Endodermal cell (in vitro differentiated cells): ENCODE results near the gene IL22RA1. TPM values are rescaled to one million over a fixed set of nuclear protein-coding genes. Genes with fewer than 3 reads are reported as not detected.

ENCODE experiments used
- DNase-seq: peaks from one replicate; pipeline ENCODE4 v3.0.0-alpha.2; 2017
- H3K27ac ChIP-seq: 2 replicates; pipeline ENCODE4 v1.5.1; 2013; ENCODE audit warnings: mild to moderate bottlenecking, low read depth, low read length, moderate library complexity
- H3K27me3 ChIP-seq: 2 replicates; pipeline ENCODE4 v1.6.1; 2013; ENCODE audit warnings: mild to moderate bottlenecking, low read length, moderate library complexity; ENCODE audit not compliant: insufficient read depth, control insufficient read depth, poor library complexity, severe bottlenecking
- H3K36me3 ChIP-seq: 2 replicates; pipeline ENCODE4 v1.7.0; 2013; ENCODE audit warnings: mild to moderate bottlenecking, low read length, moderate library complexity; ENCODE audit not compliant: control insufficient read depth, insufficient read depth
- H3K4me1 ChIP-seq: one replicate; pipeline ENCODE4 v1.7.0; 2013; ENCODE audit warnings: low read length; ENCODE audit not compliant: control insufficient read depth, insufficient read depth
- H3K4me3 ChIP-seq: 2 replicates; pipeline ENCODE4 v1.5.1; 2013; ENCODE audit warnings: mild to moderate bottlenecking, low read length, moderate library complexity
- H3K9ac ChIP-seq: 2 replicates; pipeline ENCODE4 v1.6.1; 2013; ENCODE audit warnings: mild to moderate bottlenecking, low read length, moderate library complexity; ENCODE audit not compliant: poor library complexity, severe bottlenecking; ENCODE audit errors: extremely low read depth
- H3K9me3 ChIP-seq: 2 replicates; pipeline ENCODE4 v1.6.1; 2013; ENCODE audit warnings: mild to moderate bottlenecking, low read length, moderate library complexity; ENCODE audit not compliant: control insufficient read depth
- H3K27ac Mint-ChIP-seq: 2 replicates; pipeline ENCODE4 v1.8.0; 2020; ENCODE audit warnings: mixed read lengths
- H3K27me3 Mint-ChIP-seq: 2 replicates; pipeline ENCODE4 v1.8.0; 2021; ENCODE audit warnings: mild to moderate bottlenecking, mixed read lengths; ENCODE audit not compliant: insufficient read depth
- H3K36me3 Mint-ChIP-seq: 2 replicates; pipeline ENCODE4 v1.8.0; 2020; ENCODE audit warnings: low read depth, mixed read lengths
- H3K4me1 Mint-ChIP-seq: 2 replicates; pipeline ENCODE4 v1.8.0; 2020; ENCODE audit warnings: mixed read lengths
- H3K4me3 Mint-ChIP-seq: 2 replicates; pipeline ENCODE4 v1.8.0; 2020; ENCODE audit warnings: mild to moderate bottlenecking, moderate library complexity, mixed read lengths
- H3K9me3 Mint-ChIP-seq: 2 replicates; pipeline ENCODE4 v1.8.0; 2020; ENCODE audit warnings: mild to moderate bottlenecking, mixed read lengths
- WGBS, 2 experiments: methylation state at CpG; one replicate each; pipeline versions ENCODE4 v1.1.5 to v1.1.7; 2013; ENCODE audit warnings: missing lambda C conversion rate in 2 of 2, mixed read lengths in 1 of 2; ENCODE audit not compliant: insufficient coverage in 1 of 2, insufficient read length in 1 of 2; 5-methylcytosine and 5-hydroxymethylcytosine counted together
- total RNA-seq, 2 donors: library from RNA; stranded (reverse); fragmentation: NEBNext Ultra II Directional in 1 of 2; extraction: Animal tissue kit (Norgen Biotek cat#: 25700) in 1 of 2; gene quantifications; 2 replicates in 1 of 2; 3 replicates in 1 of 2; pipeline ENCODE4 v1.2.1, GENCODE V29; 2021
- TF ChIP-seq, protein P1 (sequence below): fragments of 200-600 bp; sonication (generic); conservative IDR thresholded peaks from 2 replicates; pipeline ENCODE4 v1.5.0; 2021; ENCODE audit warnings: antibody characterized with exemption, mild to moderate bottlenecking

IL22RA1 gene
- total RNA-seq, 2 donors from 2014 or later: not detected

DNA sequence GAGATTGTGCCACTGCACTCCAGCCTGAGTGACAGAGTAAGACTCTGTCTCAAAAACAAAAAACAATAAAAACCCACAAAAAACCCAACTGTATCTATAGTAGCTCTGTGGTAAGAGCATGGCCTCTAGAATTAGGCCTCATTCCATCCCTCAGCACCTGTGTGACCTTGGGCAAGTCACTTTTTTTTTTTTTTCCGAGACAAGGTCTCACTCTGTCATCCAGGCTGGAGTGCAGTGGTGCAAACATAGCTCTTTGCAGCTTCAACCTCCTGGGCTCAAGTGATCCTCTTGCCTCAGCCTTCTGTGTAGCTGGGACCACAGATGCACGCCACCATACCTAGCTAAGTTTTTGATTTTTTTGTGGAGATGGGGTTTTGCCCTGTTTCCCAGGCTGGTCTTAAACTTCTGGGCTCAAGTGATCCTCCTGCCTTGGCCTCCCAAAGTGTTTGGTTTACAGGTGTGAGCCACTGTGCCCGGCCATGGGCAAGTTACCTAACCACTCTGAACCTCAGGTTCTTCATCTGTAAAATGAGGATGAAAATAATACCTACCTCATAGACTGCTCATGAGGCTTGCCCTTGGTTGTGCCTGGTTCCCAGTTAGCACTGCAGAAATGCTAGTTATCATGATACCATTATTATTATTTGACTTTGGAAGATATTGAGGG lies 15.7 kb downstream of the IL22RA1 start:
- Histone ChIP-seq H3K36me3 (no peaks in the 10 kb centered on the region), H3K4me1 (no peaks in the 10 kb centered on the region), H3K27me3 (no peaks in the 10 kb centered on the region), H3K27ac (no peak overlapping the region), H3K4me3 (no peak overlapping the region), H3K9ac (no peak overlapping the region), H3K9me3 (peaks cover 6% of the 10 kb centered on the region)
- 86 to 89% methylated on average over 2 to 3 of the region's 3 CpGs for WGBS, 2 experiments
- Mint-ChIP-seq H3K27ac (no peak overlapping the region), H3K4me1 (peaks cover 7% of the 10 kb centered on the region), H3K9me3 (no peaks in the 10 kb centered on the region), H3K36me3 (no peaks in the 10 kb centered on the region), H3K27me3 (no peaks in the 10 kb centered on the region), H3K4me3 (no peak overlapping the region)
- TF ChIP-seq, protein P1, sequence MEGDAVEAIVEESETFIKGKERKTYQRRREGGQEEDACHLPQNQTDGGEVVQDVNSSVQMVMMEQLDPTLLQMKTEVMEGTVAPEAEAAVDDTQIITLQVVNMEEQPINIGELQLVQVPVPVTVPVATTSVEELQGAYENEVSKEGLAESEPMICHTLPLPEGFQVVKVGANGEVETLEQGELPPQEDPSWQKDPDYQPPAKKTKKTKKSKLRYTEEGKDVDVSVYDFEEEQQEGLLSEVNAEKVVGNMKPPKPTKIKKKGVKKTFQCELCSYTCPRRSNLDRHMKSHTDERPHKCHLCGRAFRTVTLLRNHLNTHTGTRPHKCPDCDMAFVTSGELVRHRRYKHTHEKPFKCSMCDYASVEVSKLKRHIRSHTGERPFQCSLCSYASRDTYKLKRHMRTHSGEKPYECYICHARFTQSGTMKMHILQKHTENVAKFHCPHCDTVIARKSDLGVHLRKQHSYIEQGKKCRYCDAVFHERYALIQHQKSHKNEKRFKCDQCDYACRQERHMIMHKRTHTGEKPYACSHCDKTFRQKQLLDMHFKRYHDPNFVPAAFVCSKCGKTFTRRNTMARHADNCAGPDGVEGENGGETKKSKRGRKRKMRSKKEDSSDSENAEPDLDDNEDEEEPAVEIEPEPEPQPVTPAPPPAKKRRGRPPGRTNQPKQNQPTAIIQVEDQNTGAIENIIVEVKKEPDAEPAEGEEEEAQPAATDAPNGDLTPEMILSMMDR: no peak
- no peak for DNase-seq

DNA sequence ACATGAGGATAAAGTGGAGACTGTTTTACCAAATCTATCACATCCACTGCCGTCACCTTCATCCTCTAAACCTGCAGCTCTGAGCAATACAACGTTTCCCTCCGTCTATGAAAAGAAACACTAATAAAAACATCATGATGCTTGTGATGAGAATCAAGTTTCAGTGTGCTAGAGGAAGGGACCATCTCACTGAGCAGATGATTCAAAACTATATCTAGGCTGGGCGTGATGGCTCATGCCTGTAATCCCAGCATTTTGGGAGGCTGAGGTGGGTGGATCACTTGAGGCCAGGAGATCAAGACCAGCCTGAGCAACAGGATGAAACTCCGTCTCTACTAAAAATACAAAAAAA lies 16.3 kb downstream of the IL22RA1 start:
- Mint-ChIP-seq H3K27ac (no peak overlapping the region), H3K27me3 (no peaks in the 10 kb centered on the region), H3K4me1 (peaks cover 7% of the 10 kb centered on the region), H3K9me3 (no peaks in the 10 kb centered on the region), H3K4me3 (no peak overlapping the region), H3K36me3 (no peaks in the 10 kb centered on the region)
- Histone ChIP-seq H3K27ac (no peak overlapping the region), H3K4me3 (no peak overlapping the region), H3K9ac (no peak overlapping the region), H3K36me3 (no peaks in the 10 kb centered on the region), H3K9me3 (peaks cover 6% of the 10 kb centered on the region), H3K27me3 (no peaks in the 10 kb centered on the region), H3K4me1 (no peaks in the 10 kb centered on the region)
- DNase-seq: no peak
- WGBS, 2 experiments: 80 to 98% methylated on average over 1 to 4 of the region's 5 CpGs
- TF ChIP-seq, protein P1: no peak

DNA sequence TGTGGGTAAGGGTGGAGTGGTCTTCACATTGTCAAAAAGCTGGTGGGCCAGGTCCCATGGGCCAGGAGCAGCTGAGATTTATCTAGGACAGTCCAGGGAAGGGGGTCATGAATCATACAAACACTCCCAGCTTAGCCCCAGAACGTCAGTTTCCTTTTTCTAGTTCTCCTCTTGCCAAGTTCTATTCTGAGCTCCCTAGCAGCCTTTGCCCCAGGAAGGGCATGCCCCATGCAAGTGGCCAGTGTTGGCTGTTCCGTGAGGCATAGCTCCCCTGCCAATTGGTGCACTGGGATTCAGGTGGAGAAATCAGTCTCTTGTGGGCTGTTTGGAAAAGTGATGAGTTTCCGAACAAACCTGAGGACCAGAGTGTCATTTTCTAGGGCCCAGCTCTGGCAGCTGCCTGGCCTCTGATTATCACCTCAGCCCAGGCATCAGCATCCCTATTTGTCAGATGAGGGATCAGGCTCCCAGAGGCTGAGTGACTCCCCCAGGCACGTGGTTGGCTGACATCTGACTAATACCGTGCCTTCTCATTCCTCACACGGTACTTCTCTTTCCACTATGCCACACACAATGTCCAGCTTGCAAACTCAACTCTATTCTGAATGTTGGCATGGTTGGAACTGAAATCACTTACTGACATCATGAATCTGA lies 16.8 kb downstream of the IL22RA1 start:
- Mint-ChIP-seq H3K27ac (no peak overlapping the region), H3K4me3 (no peak overlapping the region), H3K4me1 (peaks cover 7% of the 10 kb centered on the region), H3K36me3 (no peaks in the 10 kb centered on the region), H3K27me3 (no peaks in the 10 kb centered on the region), H3K9me3 (no peaks in the 10 kb centered on the region)
- no peaks in the 10 kb centered on the region for H3K27me3 ChIP-seq
- peaks cover 6% of the 10 kb centered on the region for H3K9me3 ChIP-seq
- 61 to 79% methylated on average over 6 of the region's 6 CpGs for WGBS, 2 experiments
- H3K9ac ChIP-seq: no peak overlapping the region
- H3K27ac ChIP-seq: no peak overlapping the region
- H3K4me3 ChIP-seq: no peak overlapping the region
- TF ChIP-seq, protein P1: no peak
- DNase-seq: no peak
- no peaks in the 10 kb centered on the region for H3K4me1 ChIP-seq
- no peaks in the 10 kb centered on the region for H3K36me3 ChIP-seq
